Activated naive CD8-positive, alpha-beta T cell treated with anti-CD3 and anti-CD28 coated beads, Interleukin-2, amount 50 U/mL, for 24 hours (primary cell): ENCODE data around the gene OR4C46.
"Not testable (repeated sequence)": the region's sequence is repeated elsewhere in the genome, so short reads cannot be mapped to it uniquely, and the experiment has no call there.

ENCODE experiments used
- ATAC-seq: fragments of 150-1000 bp; cut with Tn5 transposase; one replicate; pipeline ENCODE4 v1.10.0; 2021
- DNase-seq: peaks from one replicate; pipeline ENCODE4 v3.0.0; 2021
- H3K27ac Mint-ChIP-seq: one replicate; pipeline ENCODE4 v1.8.0; 2021; ENCODE audit warnings: mild to moderate bottlenecking, mixed read lengths
- H3K27me3 Mint-ChIP-seq: one replicate; pipeline ENCODE4 v1.8.0; 2021; ENCODE audit warnings: mixed read lengths
- H3K36me3 Mint-ChIP-seq: one replicate; pipeline ENCODE4 v1.8.0; 2021; ENCODE audit warnings: low read depth, mixed read lengths
- H3K4me1 Mint-ChIP-seq: one replicate; pipeline ENCODE4 v1.8.0; 2021; ENCODE audit warnings: mixed read lengths
- H3K4me3 Mint-ChIP-seq: one replicate; pipeline ENCODE4 v1.8.0; 2021; ENCODE audit warnings: mild to moderate bottlenecking, moderate library complexity, mixed read lengths
- H3K9me3 Mint-ChIP-seq: one replicate; pipeline ENCODE4 v1.8.0; 2021; ENCODE audit warnings: mixed read lengths

The OR4C46 gene

GRCh38 chr11:54603898-54604297, at the start of gene OR4C46:
Gene OR4C46 (minus strand): TSS chr11:54603998. CDS start chr11:54603998, 0 bp downstream.
- Mint-ChIP-seq H3K4me1 (no peaks in the 10 kb centered on the region), H3K27me3 (no peaks in the 10 kb centered on the region), H3K27ac (no peak within 1 kb of the TSS), H3K9me3 (peaks cover 16% of the 10 kb centered on the region), H3K4me3 (no peak within 1 kb of the TSS), H3K36me3 (no peaks in the 10 kb centered on the region)
- ATAC-seq (no peak), DNase-seq (no peak)

- not testable (repeated sequence) for H3K4me3 Mint-ChIP-seq, H3K27me3 Mint-ChIP-seq, DNase-seq, ATAC-seq, H3K4me1 Mint-ChIP-seq, H3K27ac Mint-ChIP-seq, H3K36me3 Mint-ChIP-seq
- H3K9me3 Mint-ChIP-seq: peaks cover 20% of the 10 kb centered on the region
Observed at GRCh38 chr11:54645606-54646005, 41.8 kb upstream of the OR4C46 start.

GRCh38 chr11:54561439-54561838, 42.4 kb downstream of the OR4C46 start:
- not testable (repeated sequence) for H3K4me1 Mint-ChIP-seq

GRCh38 chr11:54558919-54559318, 44.9 kb downstream of the OR4C46 start:
- ATAC-seq (no peak), DNase-seq (no peak)
- Mint-ChIP-seq H3K27me3 (no peaks in the 10 kb centered on the region), H3K4me3 (no peak overlapping the region), H3K27ac (no peak overlapping the region), H3K36me3 (no peaks in the 10 kb centered on the region), H3K9me3 (peaks cover 37% of the 10 kb centered on the region), H3K4me1 (no peaks in the 10 kb centered on the region)

More at GRCh38 chr11:54561439-54561838, 42.4 kb downstream of the OR4C46 start:
- ATAC-seq, H3K27me3 Mint-ChIP-seq, H3K4me3 Mint-ChIP-seq, H3K27ac Mint-ChIP-seq, H3K36me3 Mint-ChIP-seq, DNase-seq: not testable (repeated sequence)
- H3K9me3 Mint-ChIP-seq: peaks cover 47% of the 10 kb centered on the region

DNA sequence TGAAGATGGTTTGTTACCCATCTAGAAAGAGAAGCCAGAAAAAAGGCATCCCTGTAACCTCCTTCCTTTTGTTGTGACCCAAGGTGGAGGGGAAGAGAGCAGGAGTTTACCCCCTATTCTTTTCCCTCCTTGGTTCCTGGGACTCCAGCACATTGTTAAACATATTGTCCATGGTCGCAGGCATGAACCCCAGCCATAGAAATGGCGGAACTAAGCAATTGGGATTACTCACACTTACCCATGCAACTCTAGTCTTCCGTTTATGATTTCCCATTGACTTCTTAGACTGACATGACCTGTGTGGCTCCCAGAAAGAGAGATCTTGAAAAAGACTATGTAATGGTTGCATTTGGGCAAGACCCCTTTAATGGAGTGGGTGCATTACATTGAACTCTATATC, 45.4 kb downstream of the OR4C46 start:
- H3K4me1 Mint-ChIP-seq: no peaks in the 10 kb centered on the region
- ATAC-seq (no peak), DNase-seq (no peak)
- H3K4me3 Mint-ChIP-seq: no peak overlapping the region
- H3K27me3 Mint-ChIP-seq: no peaks in the 10 kb centered on the region
- H3K9me3 Mint-ChIP-seq: peaks cover 35% of the 10 kb centered on the region
- no peaks in the 10 kb centered on the region for H3K36me3 Mint-ChIP-seq
- H3K27ac Mint-ChIP-seq: no peak overlapping the region
